ENCODE data around the gene RXRA. TPM values are rescaled to one million over a fixed set of nuclear protein-coding genes. Genes with fewer than 3 reads are reported as not detected.
A peak's percentile ranks its signal among the peaks of the same experiment; 100 is the strongest.

Gene RXRA
- total and polyA plus RNA-seq, 7 experiments from 2014 or later = 0.31 to 59.5 (median 8.4) TPM

DNA sequence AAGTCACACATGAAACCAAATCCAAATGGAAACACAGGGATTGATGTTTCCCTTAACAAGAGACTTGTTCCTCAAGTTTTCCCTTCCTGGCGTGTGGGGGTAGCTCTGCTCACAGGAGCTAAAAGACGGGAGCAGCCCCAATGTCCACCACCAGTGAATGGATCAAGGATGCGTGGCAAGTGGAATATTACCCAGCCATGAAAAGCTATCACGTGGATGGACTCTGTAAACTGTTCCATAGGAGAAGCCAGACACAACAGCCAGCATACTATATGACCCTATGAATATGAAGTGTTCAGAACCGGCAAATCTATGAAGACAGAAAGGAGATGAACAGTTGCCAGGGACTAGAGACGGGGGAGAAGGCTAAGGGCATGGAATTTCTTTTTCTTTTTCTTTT lies 28.3 kb upstream of the RXRA start:
- no peak for ATAC-seq
- Mint-ChIP-seq H3K27me3 (peaks cover 0 to 9% (median 0%) of the 10 kb centered on the region in 5 donors), H3K36me3 (no peaks in the 10 kb centered on the region), H3K4me3 (no peak overlapping the region), H3K9me3 (peaks cover 0 to 2% (median 0%) of the 10 kb centered on the region in 11 donors), H3K27ac (no peak overlapping the region), H3K4me1 (peaks cover 0 to 14% (median 5%) of the 10 kb centered on the region in 7 donors)
- no peak overlapping the region for H3K27ac ChIP-seq (ENCODE audit: low read depth, low read length)
- intact Hi-C loops (cut with micrococcal nuclease) = no loop called here
- H3K9me3 ChIP-seq (ENCODE audit: control insufficient read depth in 2 of 3, low read length in 3 of 3) = no peaks in the 10 kb centered on the region
- H3K4me1 ChIP-seq (ENCODE audit: control insufficient read depth in 2 of 2, insufficient read depth in 2 of 2, low read length in 2 of 2) = peaks cover 0 to 14% of the 10 kb centered on the region in 2 donors
- no peak for DNase-seq
- no peaks in the 10 kb centered on the region for H3K27me3 ChIP-seq (ENCODE audit: control insufficient read depth in 2 of 2, insufficient read depth in 2 of 2, low read length in 2 of 2)
- ChIA-PET POLR2A (no interaction called here), CTCF (no interaction called here)
- H3K4me3 ChIP-seq (ENCODE audit: low read length) = no peak overlapping the region
- no peaks in the 10 kb centered on the region for H3K36me3 ChIP-seq (ENCODE audit: control insufficient read depth in 2 of 3, insufficient read depth in 3 of 3, low read length in 3 of 3)

- Mint-ChIP-seq H3K4me3 (no peak overlapping the region), H3K36me3 (no peaks in the 10 kb centered on the region), H3K27ac (peak overlapping the region in 1 of 9 donors; percentile 20), H3K9me3 (peaks cover 0 to 2% (median 0%) of the 10 kb centered on the region in 11 donors), H3K27me3 (peaks cover 0 to 9% (median 0%) of the 10 kb centered on the region in 5 donors), H3K4me1 (peaks cover 0 to 8% (median 5%) of the 10 kb centered on the region in 7 donors)
- Histone ChIP-seq H3K9me3 (ENCODE audit: control insufficient read depth in 2 of 3, low read length in 3 of 3) (no peaks in the 10 kb centered on the region), H3K36me3 (ENCODE audit: control insufficient read depth in 2 of 3, insufficient read depth in 3 of 3, low read length in 3 of 3) (no peaks in the 10 kb centered on the region), H3K27me3 (ENCODE audit: control insufficient read depth in 2 of 2, insufficient read depth in 2 of 2, low read length in 2 of 2) (no peaks in the 10 kb centered on the region), H3K4me3 (ENCODE audit: low read length) (no peak overlapping the region), H3K27ac (ENCODE audit: low read depth, low read length) (no peak overlapping the region), H3K4me1 (ENCODE audit: control insufficient read depth in 2 of 2, insufficient read depth in 2 of 2, low read length in 2 of 2) (peaks cover 0 to 14% of the 10 kb centered on the region in 2 donors)
- ChIA-PET CTCF (no interaction called here), POLR2A (interaction anchor here (0.7 kb wide), 1 partner anchor 51 kb away, joined by 3 read pairs; no protein-coding TSS in a partner anchor)
- no peak for ATAC-seq
- no peak for DNase-seq
- intact Hi-C loops (cut with micrococcal nuclease) = no loop called here
Measured at GRCh38 chr9:134299068-134299467, 27.2 kb upstream of the RXRA start.

DNA sequence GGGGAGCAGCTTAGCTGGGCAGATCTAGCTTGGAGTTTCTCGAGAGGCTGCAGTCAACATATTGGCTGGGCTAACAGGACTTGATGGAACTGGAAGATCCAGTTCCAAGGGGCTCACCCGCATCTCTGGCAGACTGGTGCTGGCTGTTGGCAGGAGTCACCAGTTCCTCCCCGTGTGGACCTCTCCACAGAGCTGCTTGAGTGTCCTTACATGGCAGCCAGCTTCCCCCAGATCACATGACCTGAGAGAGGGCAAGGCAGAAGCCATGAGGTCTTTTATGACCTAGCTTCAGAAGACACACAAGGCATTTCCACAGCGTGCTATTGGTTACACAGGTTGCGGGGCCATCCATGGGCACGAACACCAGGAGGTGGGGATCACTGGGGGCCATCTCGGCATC lies 26.4 kb upstream of the RXRA start:
- peaks cover 0 to 2% (median 0%) of the 10 kb centered on the region in 11 donors for H3K9me3 Mint-ChIP-seq
- no peak overlapping the region for H3K27ac ChIP-seq (ENCODE audit: low read depth, low read length)
- DNase-seq (no peak), ATAC-seq (no peak)
- H3K27ac Mint-ChIP-seq = no peak overlapping the region
- no peak overlapping the region for H3K4me3 ChIP-seq (ENCODE audit: low read length)
- intact Hi-C loops (cut with micrococcal nuclease) = no loop called here
- H3K36me3 ChIP-seq (ENCODE audit: control insufficient read depth in 2 of 3, insufficient read depth in 3 of 3, low read length in 3 of 3) = no peaks in the 10 kb centered on the region
- H3K4me1 ChIP-seq (ENCODE audit: control insufficient read depth in 2 of 2, insufficient read depth in 2 of 2, low read length in 2 of 2) = peaks cover 0 to 14% of the 10 kb centered on the region in 2 donors
- H3K27me3 Mint-ChIP-seq = peaks cover 0 to 9% (median 0%) of the 10 kb centered on the region in 5 donors
- ChIA-PET CTCF (no interaction called here), POLR2A (no interaction called here)
- no peaks in the 10 kb centered on the region for H3K36me3 Mint-ChIP-seq
- H3K4me3 Mint-ChIP-seq = no peak overlapping the region
- no peaks in the 10 kb centered on the region for H3K9me3 ChIP-seq (ENCODE audit: control insufficient read depth in 2 of 3, low read length in 3 of 3)
- peaks cover 0 to 8% (median 4%) of the 10 kb centered on the region in 7 donors for H3K4me1 Mint-ChIP-seq
- H3K27me3 ChIP-seq (ENCODE audit: control insufficient read depth in 2 of 2, insufficient read depth in 2 of 2, low read length in 2 of 2) = no peaks in the 10 kb centered on the region

DNA sequence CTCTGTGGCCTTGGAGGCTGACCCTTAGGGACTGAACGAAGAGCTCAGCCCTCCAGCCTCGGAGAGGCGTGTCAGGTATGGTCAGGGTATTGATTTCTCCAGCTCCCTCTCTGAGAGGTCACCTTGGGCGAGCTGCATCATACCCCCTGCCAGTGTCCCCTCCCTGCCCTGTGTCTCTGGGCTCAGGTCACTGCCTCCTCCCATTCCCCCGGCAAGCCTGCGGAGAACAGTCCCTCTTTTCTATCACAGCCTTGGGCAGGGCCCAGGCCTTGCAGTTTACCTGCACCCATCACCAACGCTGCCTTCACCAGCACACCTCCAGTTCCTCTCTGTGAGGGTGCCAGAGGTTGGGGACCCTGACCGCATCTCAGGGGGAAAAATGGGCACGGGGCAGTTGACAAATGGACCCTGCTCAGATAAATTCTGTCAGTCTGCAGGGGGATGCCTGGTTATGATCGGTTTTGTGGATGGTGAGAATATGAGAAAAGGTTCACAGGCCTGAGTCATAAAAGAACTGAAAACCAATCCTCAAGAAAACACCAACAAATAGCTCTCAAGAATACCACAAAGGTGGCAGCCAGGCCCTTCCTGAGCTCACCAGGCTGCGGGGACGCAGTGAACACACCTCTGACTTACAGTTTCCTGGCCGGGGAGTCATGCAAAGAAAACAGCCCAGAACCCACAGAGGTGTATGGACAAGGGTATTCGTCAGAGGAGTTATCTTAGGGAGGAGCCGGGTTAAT lies 24.7 kb upstream of the RXRA start:
- no peak for DNase-seq
- ChIA-PET POLR2A (no interaction called here), CTCF (no interaction called here)
- H3K9me3 ChIP-seq (ENCODE audit: control insufficient read depth in 2 of 3, low read length in 3 of 3) = no peaks in the 10 kb centered on the region
- H3K9me3 Mint-ChIP-seq = peaks cover 0 to 2% (median 0%) of the 10 kb centered on the region in 11 donors
- no peaks in the 10 kb centered on the region for H3K36me3 Mint-ChIP-seq
- no peak overlapping the region for H3K4me3 Mint-ChIP-seq
- peaks cover 0 to 14% of the 10 kb centered on the region in 2 donors for H3K4me1 ChIP-seq (ENCODE audit: control insufficient read depth in 2 of 2, insufficient read depth in 2 of 2, low read length in 2 of 2)
- peak; percentile 79 for ATAC-seq
- peaks cover 0 to 9% (median 0%) of the 10 kb centered on the region in 5 donors for H3K27me3 Mint-ChIP-seq
- H3K4me1 Mint-ChIP-seq = peaks cover 0 to 8% (median 4%) of the 10 kb centered on the region in 7 donors
- H3K4me3 ChIP-seq (ENCODE audit: low read length) = no peak overlapping the region
- peak overlapping the region in 1 of 9 donors; percentile 22 for H3K27ac Mint-ChIP-seq
- H3K27ac ChIP-seq (ENCODE audit: low read depth, low read length) = no peak overlapping the region
- intact Hi-C loops (cut with micrococcal nuclease) = no loop called here
- no peaks in the 10 kb centered on the region for H3K36me3 ChIP-seq (ENCODE audit: control insufficient read depth in 2 of 3, insufficient read depth in 3 of 3, low read length in 3 of 3)
- no peaks in the 10 kb centered on the region for H3K27me3 ChIP-seq (ENCODE audit: control insufficient read depth in 2 of 2, insufficient read depth in 2 of 2, low read length in 2 of 2)

DNA sequence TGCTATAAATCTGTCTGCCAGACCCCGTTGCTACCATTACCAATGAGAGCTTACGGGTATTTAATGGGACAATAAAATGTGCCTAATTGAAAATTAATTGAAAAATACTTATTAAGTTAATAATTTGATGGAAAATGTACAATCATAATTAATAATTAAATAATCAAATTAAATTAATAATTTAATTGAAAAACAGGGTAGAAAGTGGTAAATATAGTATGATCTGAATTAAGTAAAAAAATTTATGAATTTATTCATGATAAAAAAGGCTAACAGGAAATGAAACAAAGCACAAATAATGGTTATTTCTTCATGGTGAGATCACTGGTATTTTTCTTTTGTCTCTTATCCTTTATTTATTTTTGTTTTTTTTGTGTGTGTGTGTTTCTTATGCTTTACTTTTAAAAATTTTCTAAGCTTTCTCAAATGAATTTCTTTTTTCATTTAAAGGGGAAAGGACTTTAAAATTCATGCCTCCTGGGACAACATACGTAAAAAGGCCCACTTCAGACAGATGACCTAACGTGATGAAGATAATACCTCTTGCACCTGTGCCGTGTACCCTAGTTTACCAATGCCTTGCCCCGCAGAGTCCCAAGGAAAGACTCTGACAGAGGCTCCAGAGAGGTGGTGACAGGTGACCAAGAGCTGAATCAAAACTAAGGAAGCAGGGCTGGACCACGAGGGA lies 24.0 kb upstream of the RXRA start:
- H3K27me3 ChIP-seq (ENCODE audit: control insufficient read depth in 2 of 2, insufficient read depth in 2 of 2, low read length in 2 of 2) = no peaks in the 10 kb centered on the region
- POLR2A ChIA-PET = no interaction called here
- Mint-ChIP-seq H3K36me3 (no peaks in the 10 kb centered on the region), H3K4me1 (peaks cover 0 to 8% (median 4%) of the 10 kb centered on the region in 7 donors), H3K27me3 (peaks cover 0 to 9% (median 0%) of the 10 kb centered on the region in 5 donors), H3K4me3 (no peak overlapping the region), H3K9me3 (peaks cover 0 to 2% (median 0%) of the 10 kb centered on the region in 11 donors), H3K27ac (peak overlapping the region in 1 of 9 donors; percentile 22)
- DNase-seq = no peak
- ATAC-seq = no peak
- no peaks in the 10 kb centered on the region for H3K36me3 ChIP-seq (ENCODE audit: control insufficient read depth in 2 of 3, insufficient read depth in 3 of 3, low read length in 3 of 3)
- no peak overlapping the region for H3K4me3 ChIP-seq (ENCODE audit: low read length)
- CTCF ChIA-PET = no interaction called here
- H3K27ac ChIP-seq (ENCODE audit: low read depth, low read length) = no peak overlapping the region
- H3K9me3 ChIP-seq (ENCODE audit: control insufficient read depth in 2 of 3, low read length in 3 of 3) = no peaks in the 10 kb centered on the region
- intact Hi-C loops (cut with micrococcal nuclease) = no loop called here
- peaks cover 0 to 14% of the 10 kb centered on the region in 2 donors for H3K4me1 ChIP-seq (ENCODE audit: control insufficient read depth in 2 of 2, insufficient read depth in 2 of 2, low read length in 2 of 2)

- no peaks in the 10 kb centered on the region for H3K27me3 ChIP-seq (ENCODE audit: control insufficient read depth in 2 of 2, insufficient read depth in 2 of 2, low read length in 2 of 2)
- no peak overlapping the region for H3K27ac Mint-ChIP-seq
- no peaks in the 10 kb centered on the region for H3K36me3 Mint-ChIP-seq
- peaks cover 0 to 8% (median 4%) of the 10 kb centered on the region in 7 donors for H3K4me1 Mint-ChIP-seq
- no peak overlapping the region for H3K27ac ChIP-seq (ENCODE audit: low read depth, low read length)
- H3K27me3 Mint-ChIP-seq = peaks cover 0 to 9% (median 0%) of the 10 kb centered on the region in 5 donors
- no peaks in the 10 kb centered on the region for H3K36me3 ChIP-seq (ENCODE audit: control insufficient read depth in 2 of 3, insufficient read depth in 3 of 3, low read length in 3 of 3)
- no peaks in the 10 kb centered on the region for H3K9me3 ChIP-seq (ENCODE audit: control insufficient read depth in 2 of 3, low read length in 3 of 3)
- no peak for ATAC-seq
- no peak overlapping the region for H3K4me3 Mint-ChIP-seq
- DNase-seq = no peak
- ChIA-PET CTCF (no interaction called here), POLR2A (no interaction called here)
- H3K4me1 ChIP-seq (ENCODE audit: control insufficient read depth in 2 of 2, insufficient read depth in 2 of 2, low read length in 2 of 2) = peaks cover 0 to 14% of the 10 kb centered on the region in 2 donors
- H3K4me3 ChIP-seq (ENCODE audit: low read length) = no peak overlapping the region
- peaks cover 0 to 2% (median 0%) of the 10 kb centered on the region in 11 donors for H3K9me3 Mint-ChIP-seq
- intact Hi-C loops (cut with micrococcal nuclease) = no loop called here
Measured at GRCh38 chr9:134303601-134304000, 22.7 kb upstream of the RXRA start.
